GM13977 (cell line): Measurements from ENCODE around the gene CNMD.
A peak's percentile ranks its signal among the peaks of the same experiment; 100 is the strongest.
"Not testable (repeated sequence)": the region's sequence is repeated elsewhere in the genome, so short reads cannot be mapped to it uniquely, and the experiment has no call there.

ENCODE experiments used
- DNase-seq: peaks from one replicate; pipeline ENCODE4 v3.0.0; 2012; ENCODE audit warnings: low spot score
- in situ Hi-C: fragments of 300-500 bp; cut with MboI; formaldehyde crosslinking; loops from one replicate; pipeline ENCODE4 v1.12.0; 2022; ENCODE audit warnings: low sequenced_read_pairs, low pct_unique_long_range_greater_than_20kb, mixed read lengths, inconsistent platforms; ENCODE audit not compliant: unreplicated experiment
- TF ChIP-seq, protein P1 (sequence below): IDR thresholded peaks from 2 replicates; pipeline ENCODE4 v1.5.1; 2012; ENCODE audit warnings: mild to moderate bottlenecking, control low read depth; ENCODE audit not compliant: insufficient read depth; ENCODE audit errors: extremely low read depth, missing control alignments

Gene CNMD

DNA sequence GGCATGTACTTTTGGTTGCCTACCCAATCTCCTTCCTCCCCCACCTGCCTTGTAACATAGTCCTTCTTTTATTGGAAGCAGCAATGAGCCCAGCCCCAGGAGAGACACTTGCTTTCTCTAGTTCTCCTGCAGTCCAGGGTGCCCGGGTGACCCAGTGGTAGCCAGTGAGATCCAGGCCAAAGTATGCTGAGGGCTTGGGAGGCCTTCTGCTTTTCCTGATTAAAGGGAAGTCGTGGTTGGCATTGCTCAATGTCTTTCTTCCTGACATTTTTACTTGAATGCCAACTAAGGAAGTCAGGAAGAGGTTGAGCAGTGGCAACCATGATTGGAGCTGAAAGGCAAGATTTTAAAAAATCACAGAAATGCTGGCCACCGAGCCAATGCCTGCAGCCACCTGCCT, 25.7 kb downstream of the CNMD start:
- TF ChIP-seq, protein P1, sequence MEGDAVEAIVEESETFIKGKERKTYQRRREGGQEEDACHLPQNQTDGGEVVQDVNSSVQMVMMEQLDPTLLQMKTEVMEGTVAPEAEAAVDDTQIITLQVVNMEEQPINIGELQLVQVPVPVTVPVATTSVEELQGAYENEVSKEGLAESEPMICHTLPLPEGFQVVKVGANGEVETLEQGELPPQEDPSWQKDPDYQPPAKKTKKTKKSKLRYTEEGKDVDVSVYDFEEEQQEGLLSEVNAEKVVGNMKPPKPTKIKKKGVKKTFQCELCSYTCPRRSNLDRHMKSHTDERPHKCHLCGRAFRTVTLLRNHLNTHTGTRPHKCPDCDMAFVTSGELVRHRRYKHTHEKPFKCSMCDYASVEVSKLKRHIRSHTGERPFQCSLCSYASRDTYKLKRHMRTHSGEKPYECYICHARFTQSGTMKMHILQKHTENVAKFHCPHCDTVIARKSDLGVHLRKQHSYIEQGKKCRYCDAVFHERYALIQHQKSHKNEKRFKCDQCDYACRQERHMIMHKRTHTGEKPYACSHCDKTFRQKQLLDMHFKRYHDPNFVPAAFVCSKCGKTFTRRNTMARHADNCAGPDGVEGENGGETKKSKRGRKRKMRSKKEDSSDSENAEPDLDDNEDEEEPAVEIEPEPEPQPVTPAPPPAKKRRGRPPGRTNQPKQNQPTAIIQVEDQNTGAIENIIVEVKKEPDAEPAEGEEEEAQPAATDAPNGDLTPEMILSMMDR, result no peak
- DNase-seq, result no peak
- in situ Hi-C loops, result no loop called here

DNA sequence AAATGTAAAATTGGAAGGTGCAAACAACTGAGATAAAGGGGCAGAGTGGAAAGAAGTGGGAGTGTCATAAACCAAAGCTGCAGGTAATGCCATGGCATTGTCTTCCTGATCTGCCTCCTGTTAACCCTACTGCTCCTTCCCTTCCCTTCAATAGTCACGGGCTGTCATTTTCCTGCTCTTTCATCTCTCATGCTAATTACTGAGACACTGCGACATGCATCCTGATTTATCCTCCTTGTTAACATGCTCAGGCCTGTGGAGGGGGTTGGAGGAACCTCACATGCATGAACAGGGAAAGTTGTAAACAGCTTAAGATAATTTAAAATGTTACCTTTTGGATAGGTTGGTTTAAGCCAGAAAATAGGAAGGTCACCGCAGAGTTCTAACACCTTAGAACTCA, 27.2 kb downstream of the CNMD start:
- TF ChIP-seq, protein P1, result no peak
- in situ Hi-C loops, result no loop called here
- DNase-seq, result no peak

DNA sequence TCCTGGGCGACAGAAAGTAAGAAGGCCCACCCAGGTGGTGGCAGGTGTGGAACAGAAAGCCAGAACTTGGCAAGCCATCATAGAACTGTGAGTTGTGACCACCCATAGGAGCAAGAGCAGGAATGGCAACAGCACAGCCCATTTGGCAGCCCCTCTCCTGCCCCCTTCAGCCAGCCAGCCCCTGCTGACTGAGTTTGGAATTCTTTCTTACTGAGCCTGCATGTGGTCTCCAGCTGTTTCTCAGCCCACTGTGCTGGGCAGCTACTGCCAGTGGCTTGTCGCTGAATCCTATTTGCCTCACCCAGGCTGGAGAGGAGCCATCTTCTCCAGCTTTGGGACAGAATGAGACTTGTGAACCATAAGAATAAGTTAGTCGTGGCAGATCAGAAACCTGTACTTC, 28.3 kb downstream of the CNMD start:
- no peak for DNase-seq
- TF ChIP-seq, protein P1, result no peak

DNA sequence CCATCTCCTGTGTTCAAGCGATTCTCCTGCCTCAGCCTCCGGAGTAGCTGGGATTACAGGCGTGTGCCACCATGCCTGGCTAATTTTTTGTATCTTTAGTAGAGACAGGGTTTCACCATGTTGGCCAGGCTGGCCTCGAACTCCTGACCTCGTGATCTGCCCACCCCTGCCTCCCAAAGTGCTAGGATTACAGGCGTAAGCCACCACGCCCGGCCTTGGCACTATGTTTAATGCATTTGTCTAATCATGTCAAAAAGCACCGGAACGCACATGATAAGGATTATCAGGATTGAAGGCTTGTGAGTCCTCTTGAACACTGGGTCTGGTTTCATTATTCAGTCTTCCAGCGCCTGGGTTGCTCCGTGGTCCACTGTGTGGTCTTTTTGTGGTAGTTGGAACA, 31.4 kb downstream of the CNMD start:
- in situ Hi-C loops, DNase-seq: not testable (repeated sequence)

More for the DNA sequence above, 28.3 kb downstream of the CNMD start:
- in situ Hi-C loops, result no loop called here

DNA sequence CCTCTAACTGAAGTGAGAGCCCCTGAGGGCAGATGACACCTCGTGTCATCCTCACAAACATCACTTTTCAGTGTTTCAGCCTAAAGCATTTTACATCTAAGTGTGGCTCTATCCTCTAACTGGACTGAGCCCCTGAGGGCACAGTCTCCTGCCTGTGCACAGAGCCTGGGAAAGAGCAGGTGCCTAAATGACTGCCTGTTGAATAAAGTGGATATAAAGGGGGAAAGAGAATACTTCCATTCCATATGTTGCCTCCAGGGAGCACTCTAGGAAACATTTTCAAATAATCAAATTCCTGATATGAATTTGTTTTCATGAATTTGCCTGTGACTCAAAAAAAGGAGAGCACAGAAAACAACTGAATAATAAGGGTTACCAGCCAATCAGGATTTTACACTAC, 32.2 kb downstream of the CNMD start:
- TF ChIP-seq, protein P1, result peak; percentile 4
- no peak for DNase-seq
- in situ Hi-C loops, result no loop called here

DNA sequence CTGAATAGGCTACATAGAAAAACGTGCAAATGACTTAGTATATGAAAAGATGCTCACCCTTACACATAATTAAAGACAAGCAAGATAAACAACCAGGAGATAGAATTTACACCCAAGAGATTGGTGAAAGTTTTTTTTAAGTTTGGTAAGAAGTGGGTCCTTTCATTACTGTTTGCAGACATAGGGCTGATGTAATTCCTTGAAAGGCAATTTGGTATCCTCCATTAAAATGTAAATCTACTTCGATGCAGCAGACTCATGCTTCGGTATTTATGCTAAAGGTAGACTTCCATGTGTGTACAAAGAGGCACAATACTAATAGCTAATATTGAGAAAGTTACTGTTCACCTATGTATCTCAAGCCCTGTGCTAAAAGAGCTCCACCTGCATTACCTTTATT, 33.5 kb downstream of the CNMD start:
- TF ChIP-seq, protein P1, result no peak
- in situ Hi-C loops, result no loop called here
- DNase-seq, result no peak

DNA sequence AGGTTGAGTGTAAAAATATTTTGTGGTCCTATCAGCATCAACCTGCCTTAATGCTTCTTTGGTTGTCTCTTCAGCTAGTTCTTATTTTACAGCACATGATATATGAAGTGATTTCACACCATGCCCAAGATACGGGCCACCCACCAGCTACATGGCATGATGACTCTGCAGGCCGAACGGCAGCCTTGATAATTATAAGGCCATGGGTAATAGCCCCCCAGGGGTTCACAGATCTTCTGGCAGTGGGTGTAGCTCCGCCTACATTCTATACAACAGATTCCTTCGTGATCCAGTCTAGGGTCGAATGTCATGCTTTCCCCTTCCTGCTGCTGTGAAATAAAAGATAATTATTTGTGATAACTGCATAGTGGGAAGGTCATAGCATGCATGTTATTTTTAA, 36.1 kb downstream of the CNMD start:
- in situ Hi-C loops, result no loop called here
- DNase-seq, result no peak
- TF ChIP-seq, protein P1, result no peak
